HG03108 (cell line): ENCODE measurements around the gene DENND10.
"Not testable (repeated sequence)": the region's sequence is repeated elsewhere in the genome, so short reads cannot be mapped to it uniquely, and the experiment has no call there.

Experiments used
- ATAC-seq: cut with Tn5 transposase; IDR thresholded peaks from one replicate; pipeline ENCODE4 v1.9.1; 2021; ENCODE audit warnings: moderate library complexity; ENCODE audit not compliant: unreplicated experiment

DENND10 gene

GRCh38 chr10:119103903-119104653 lies at the start of gene DENND10:
Gene DENND10, plus strand, starts transcription at chr10:119104113. Its CDS starts 30 bp downstream, at chr10:119104143.
- ATAC-seq: peak; percentile 80

DNA sequence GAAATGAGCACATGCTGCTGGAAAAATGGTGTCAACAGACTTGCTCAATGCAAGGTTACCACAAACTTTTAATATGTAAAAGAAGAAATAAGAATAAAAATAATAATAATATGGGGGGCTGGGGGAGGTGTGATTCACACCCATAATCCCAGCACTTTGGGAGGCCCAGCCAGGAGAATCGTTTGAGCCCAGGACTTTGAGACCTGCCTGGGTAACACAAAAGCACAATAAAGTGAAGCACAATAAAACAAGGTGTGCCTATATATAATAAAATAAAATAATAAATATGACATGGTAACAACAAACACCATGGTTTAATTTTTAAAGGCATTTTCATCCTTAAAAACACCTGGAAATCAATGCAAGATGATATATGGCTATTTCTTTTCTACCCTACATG lies 48.4 kb upstream of the DENND10 start:
- no peak for ATAC-seq

DNA sequence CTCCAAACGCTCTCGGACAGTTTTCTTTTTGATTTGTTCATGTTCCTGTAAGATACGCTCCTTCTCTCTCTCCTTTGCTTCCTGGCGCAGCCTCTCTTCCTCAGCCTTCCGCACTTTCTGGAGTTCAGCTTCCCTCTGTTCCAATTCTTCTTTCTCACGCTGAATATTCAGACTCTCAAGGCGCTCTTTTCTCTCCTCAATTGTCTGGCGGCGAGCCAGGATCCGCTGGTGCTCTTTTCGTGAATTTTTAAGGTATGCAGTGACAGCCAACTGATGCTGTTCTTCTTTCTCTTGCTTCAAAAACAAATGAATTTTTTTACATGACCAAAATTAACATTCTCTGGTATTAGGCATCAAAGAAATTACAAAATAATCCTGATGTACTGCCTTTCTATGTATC lies 45.9 kb upstream of the DENND10 start:
- no peak for ATAC-seq

- ATAC-seq: no peak
Observed at GRCh38 chr10:119059557-119059956, 44.4 kb upstream of the DENND10 start.

DNA sequence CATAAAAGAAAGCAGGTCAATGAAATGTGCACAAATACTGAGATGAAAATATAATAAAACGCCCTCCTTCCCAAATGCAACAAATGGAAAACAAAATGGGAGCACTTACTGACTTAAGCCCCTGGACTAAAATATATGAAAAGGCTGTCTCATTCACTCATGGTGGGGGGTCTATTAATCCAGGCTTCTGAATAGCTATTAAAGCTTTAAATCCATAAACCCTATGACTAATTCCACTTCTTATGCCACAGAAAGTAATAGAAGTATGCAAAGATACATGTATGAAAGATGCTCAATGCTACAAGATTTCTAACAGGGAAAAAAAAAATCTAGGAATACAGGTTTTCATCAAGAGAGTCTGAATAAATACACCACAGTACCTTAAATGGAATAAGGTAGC lies 43.8 kb upstream of the DENND10 start:
- no peak for ATAC-seq

GRCh38 chr10:119061352-119061751 lies 42.6 kb upstream of the DENND10 start:
- ATAC-seq: peak; percentile 54

DNA sequence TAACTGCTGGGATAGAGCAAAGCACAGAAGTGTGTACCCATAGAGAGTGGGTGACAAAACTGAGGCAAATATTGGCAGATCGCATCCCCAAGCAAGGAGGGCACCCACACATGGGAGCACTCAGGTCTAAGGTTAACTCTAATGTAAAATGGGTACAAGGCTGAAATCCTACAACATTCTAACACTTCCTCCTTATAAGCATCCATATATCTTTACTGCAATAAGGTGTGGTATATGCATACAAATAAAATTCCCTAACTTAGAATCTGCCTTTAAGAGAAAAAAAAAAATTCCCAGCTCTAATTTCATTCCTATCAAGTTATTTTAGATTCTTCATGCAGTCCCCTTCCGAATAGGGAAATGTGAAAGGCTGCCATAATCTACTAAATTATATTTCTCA lies 42.0 kb upstream of the DENND10 start:
- ATAC-seq: no peak

DNA sequence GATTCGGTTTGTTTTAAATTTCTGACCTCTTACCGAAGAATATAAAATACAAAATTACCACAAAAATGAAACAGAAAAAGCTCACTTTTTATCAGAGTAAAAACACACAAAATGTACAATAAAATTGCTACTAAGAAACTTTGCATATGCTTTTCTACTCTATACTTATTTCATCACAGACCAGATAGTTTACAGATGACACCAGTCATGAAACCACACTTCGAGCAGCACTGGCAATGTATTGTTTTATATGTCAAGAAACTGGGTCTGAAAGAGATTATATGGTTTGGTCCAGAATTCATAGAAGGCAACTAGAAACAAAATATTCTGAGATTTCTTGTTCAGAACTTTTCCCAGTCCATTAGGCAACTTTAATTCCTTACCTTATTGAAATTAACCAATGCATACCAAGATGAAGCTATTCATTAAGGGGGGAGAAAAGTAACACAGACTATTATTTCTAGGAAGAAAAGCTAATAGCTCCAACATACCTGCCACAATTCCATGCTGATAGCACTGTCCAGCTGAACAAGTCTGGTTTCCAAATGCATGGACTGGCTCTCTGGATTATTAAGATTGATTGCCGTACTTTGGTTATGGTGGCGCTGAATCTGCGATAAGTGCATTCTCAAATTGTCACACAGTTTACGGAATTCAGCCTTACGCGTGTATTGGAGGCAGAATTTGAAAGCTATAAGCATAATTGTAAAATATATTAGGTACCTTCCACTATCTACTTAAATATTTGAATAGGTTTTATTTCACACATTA lies 33.3 kb upstream of the DENND10 start:
- no peak for ATAC-seq

DNA sequence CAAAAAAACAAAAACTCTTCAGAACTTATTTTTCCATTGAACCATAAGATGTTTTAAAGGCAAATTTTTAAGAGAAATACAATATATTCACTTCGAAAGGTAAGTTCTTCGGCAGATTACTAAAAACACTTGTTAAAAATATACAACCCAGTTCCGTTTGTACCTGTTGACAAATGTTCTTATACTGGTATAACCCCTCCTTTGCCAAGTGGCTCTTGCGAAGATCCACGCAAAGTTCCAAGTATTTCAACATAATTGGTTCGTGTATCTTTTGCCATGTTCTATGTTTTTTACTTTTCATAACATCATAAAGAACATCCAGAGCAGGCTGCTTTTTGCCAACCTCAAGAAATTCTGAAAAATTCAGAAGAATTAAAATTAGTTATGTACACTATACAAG lies 30.3 kb upstream of the DENND10 start:
- no peak for ATAC-seq

- no peak for ATAC-seq
Observed at GRCh38 chr10:119078422-119079179, 25.3 kb upstream of the DENND10 start.

DNA sequence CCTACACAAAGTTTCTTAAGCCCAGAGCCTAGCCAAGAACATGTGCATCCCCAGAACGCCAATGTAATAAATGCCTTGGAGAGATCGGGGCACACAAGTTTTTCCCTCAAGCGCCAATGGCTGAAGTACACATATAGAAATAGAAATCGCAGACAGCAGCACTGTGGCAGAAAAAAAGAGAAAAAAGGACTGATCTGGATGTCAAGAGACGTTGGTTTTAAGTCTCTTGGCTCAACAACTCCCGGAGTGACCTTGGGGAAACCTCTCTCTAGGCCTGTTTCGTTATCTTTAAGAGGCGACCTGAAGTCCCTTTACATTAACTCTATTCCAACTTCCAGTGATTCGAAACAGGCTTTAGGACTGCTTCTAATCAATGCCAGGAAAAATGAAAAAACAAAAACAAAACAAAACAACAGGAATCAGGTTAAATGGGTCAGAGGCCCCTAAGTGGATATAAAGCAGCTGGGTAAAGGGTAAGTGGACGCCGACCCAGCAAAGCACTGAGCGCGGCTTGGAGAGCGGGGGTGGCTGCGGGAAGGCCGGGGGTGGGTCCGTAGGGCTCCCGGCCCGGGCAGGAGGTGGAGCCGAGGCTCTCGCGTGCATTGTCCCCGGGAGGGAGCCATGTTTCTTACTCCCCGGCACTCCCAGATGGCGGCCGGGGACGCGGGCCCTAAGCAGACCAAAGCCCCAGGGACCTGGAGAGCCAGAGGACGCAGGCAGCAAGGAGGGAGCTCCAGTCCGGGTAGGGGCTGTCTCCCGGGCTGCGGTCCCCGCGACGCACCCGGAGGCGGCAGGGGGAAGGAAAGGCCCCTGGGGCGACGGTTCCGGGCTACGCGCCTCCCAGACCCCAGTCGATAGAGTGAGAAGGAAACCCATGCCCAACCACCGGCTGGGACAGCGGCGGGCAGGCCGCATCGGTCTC lies 24.1 kb upstream of the DENND10 start:
- peak; percentile 58 for ATAC-seq

DNA sequence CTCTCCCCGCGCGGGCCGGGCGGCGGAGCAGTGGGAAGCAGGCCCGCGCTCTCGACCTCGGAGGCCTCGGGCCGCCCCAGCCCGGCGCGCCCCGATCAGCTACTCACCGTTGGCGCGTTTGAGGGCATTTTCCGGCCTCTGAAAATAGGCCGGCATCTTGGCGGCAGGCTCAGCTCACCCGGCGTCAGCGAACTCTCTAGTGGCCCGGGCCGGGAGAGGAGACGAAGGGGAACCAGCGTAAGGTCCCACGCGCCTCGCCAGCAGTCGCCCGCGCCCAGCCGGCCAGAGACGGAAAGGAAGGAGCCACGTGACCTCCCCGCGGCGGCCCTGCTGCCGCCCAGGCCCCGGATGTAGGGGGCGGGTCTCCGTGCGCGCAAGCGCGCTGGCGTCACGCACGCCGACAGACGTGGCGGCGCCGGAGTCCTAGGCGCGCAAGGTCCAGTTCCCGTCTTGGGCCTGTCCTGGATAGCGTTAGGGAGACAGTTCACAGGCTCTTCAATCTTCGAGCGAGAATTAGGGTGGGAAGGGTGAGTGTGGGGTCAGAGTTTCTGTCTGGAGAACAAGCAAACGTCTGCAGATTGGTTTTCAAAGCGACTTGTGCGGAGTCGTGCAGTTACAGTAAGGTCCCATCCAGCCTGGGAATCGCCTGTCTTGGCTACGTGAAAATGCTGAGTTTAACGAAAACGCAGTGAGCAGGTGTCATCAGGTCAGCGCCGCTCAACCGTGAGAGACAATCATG lies 23.2 kb upstream of the DENND10 start, which contains the start of gene EIF3A:
EIF3A (minus strand) TSS at position 297 of the 739 bp plus-strand sequence; CDS start at position 156, 141 bp downstream.
- ATAC-seq: peak; percentile 76

DNA sequence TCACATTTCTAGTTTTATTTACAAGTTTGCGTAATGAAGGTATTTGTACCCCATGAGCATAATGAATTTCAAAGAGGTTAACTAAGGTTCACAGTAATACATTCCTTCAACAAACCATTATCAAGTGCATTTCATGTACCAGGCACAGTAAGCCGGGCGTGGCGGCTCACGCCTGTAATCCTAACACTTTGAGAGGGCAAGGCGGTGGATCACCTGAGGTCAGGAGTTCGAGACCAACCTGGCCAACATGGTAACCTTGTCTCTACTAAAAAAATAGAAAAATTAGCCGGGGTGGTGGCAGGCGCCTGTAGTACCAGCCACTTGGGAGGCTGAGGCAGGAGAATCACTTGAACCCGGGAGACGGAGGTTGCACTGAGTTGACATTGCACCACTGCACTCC lies 19.0 kb upstream of the DENND10 start:
- no peak for ATAC-seq

- no peak for ATAC-seq
Observed at GRCh38 chr10:119087271-119087882, 16.5 kb upstream of the DENND10 start.

DNA sequence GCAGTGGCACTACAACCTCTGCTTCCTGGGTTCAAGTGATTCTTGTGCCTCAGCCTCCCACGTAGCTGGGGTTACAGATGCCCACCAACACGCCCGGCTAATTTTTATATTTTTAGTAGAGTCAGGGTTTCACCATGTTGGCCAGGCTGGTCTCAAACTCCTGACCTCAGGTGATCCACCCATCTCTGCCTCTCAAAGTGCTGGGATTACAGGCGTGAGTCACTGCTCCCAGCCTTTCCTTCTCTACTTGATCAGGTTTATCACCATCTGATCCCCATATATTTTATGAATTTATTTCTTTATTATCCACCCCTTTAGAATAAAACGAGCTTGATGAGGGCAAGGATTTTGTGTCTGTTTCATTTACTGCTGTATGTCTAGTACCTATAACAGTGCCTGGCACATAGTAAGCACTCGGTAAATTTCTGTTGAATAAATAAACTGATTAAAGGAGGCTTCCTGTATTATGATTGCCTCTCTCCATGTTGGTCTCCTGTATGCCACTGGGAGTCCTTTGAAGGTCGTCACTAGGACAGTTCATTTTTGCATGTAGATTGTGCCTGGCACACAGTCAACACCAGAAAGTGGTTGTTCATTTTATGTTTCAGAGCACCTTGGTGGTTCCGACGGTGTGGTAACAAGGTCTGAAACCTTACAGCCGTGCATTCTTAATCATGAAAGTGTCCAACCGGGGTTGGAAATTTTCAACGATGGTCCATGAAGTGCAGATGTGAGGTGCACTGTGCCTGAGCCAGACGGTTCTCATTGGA lies 13.7 kb upstream of the DENND10 start:
- no peak for ATAC-seq

- no peak for ATAC-seq
Observed at GRCh38 chr10:119090968-119091367, 12.9 kb upstream of the DENND10 start.

DNA sequence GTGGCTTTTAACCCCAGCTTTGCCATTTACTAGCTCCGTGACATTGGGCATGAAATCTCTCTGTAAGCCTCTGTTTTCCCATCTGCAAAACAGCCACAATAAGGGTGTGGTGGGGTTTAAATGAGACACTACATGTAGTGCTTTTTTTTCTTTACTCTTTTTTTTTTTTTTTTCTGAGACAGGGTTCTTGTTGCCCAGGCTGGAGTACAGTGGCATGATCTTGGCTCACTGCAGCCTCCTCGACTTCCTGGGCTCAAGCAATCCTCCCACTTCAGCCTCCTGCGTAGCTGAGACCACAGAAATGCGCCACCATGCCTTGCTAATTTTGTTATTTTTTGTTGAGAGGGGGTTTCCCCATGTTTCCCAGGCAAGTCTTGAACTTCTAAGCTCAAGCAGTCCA lies 8.3 kb upstream of the DENND10 start:
- no peak for ATAC-seq

- not testable (repeated sequence) for ATAC-seq
Observed at GRCh38 chr10:119096641-119097415, 7.1 kb upstream of the DENND10 start.
